K562 (cell line): ENCODE data around the gene EP300. TPM values are rescaled to one million over a fixed set of nuclear protein-coding genes. Genes with fewer than 3 reads are reported as not detected.
A peak's percentile ranks its signal among the peaks of the same experiment; 100 is the strongest.

Source experiments
- ATAC-seq: fragments of 200-7000 bp; cut with Tn5 transposase; 3 replicates; pipeline ENCODE4 v1.9.1; 2020; ENCODE audit warnings: moderate library complexity
- BruUV-seq: library from RNA; stranded (reverse); fragments of 400-500 nt; replicated peaks from 2 replicates; lab custom pipeline; 2021; lab: Mats Ljungman, UMichigan
- CTCF ChIA-PET: fragments of 300-600 bp; formaldehyde crosslinking; extraction: SDS; loops from one replicate; lab custom pipeline; 2021; ENCODE audit warnings: low intra/inter-chr PET ratio; lab: Yijun Ruan, JAX
- POLR2A ChIA-PET: fragments of 300-600, 350-650 bp; sonication (Branson Sonifier 250); formaldehyde crosslinking; extraction: SDS; loops from one replicate; lab custom pipeline; 2021; ENCODE audit warnings: antibody characterized with exemption, inconsistent platforms; lab: Yijun Ruan, JAX
- DNase-seq, 4 experiments: peaks; one replicate each; pipeline versions ENCODE4 v3.0.0 to v3.0.0-alpha.2; 2011 to 2018; ENCODE audit warnings: low spot score in 3 of 4, mixed read lengths in 3 of 4; ENCODE audit errors: extremely low read depth in 1 of 4
- FAIRE-seq: peaks from 2 replicates; lab custom pipeline; 2011; peaks lifted over from hg19 to GRCh38; lab: Jason Lieb, UNC
- H2AFZ ChIP-seq: 2 replicates; pipeline ENCODE4 v1.6.0; 2011; ENCODE audit warnings: low read depth, low read length, control low read depth, inconsistent platforms
- H3K27ac ChIP-seq: fragments of 200-600 bp; 3 replicates; pipeline ENCODE4 v1.8.0; 2011; ENCODE audit warnings: low read depth, mild to moderate bottlenecking, control low read depth, inconsistent platforms, low read length, moderate library complexity, mixed read lengths; ENCODE audit errors: extremely low read depth
- H3K27me3 ChIP-seq, 2 experiments: fragments of 300-600 bp in 1 of 2; 2 replicates in 1 of 2; 3 replicates in 1 of 2; pipeline versions ENCODE4 v1.6.0 to v1.8.0; 2011; ENCODE audit warnings: inconsistent platforms in 2 of 2, low read length in 2 of 2, mild to moderate bottlenecking in 1 of 2, mixed read lengths in 1 of 2, moderate library complexity in 1 of 2; ENCODE audit not compliant: control insufficient read depth in 2 of 2, insufficient read depth in 2 of 2
- H3K36me3 ChIP-seq: fragments of 300-600 bp; 3 replicates; pipeline ENCODE4 v1.8.0; 2011; ENCODE audit warnings: mild to moderate bottlenecking, low read length, inconsistent platforms; ENCODE audit not compliant: control insufficient read depth, insufficient read depth
- H3K4me1 ChIP-seq, 2 experiments: fragments of 200-600 bp in 1 of 2; replicated peaks in 1 of 2; 2 replicates in 1 of 2; 3 replicates in 1 of 2; pipeline versions ENCODE4 v1.5.1 to v1.8.0; 2011; ENCODE audit warnings: inconsistent platforms in 2 of 2, low read length in 2 of 2, mild to moderate bottlenecking in 1 of 2, mixed read lengths in 1 of 2, moderate library complexity in 1 of 2; ENCODE audit not compliant: control insufficient read depth in 2 of 2, insufficient read depth in 2 of 2
- H3K4me2 ChIP-seq: 2 replicates; pipeline ENCODE4 v1.6.1; 2011; ENCODE audit warnings: low read length, control low read depth, inconsistent platforms, mixed read lengths; ENCODE audit not compliant: insufficient read depth
- H3K4me3 ChIP-seq: fragments of 200-600 bp; sonication (generic), shearing (Covaris generic); 2 replicates; pipeline ENCODE4 v1.5.1; 2016; ENCODE audit warnings: control low read depth, inconsistent platforms
- H3K79me2 ChIP-seq: fragments of 200-600 bp; 3 replicates; pipeline ENCODE4 v1.8.0; 2011; ENCODE audit warnings: low read length, inconsistent platforms; ENCODE audit not compliant: control insufficient read depth, insufficient read depth
- H3K9ac ChIP-seq, 2 experiments: 2 replicates each; pipeline versions ENCODE4 v1.6.0 to v1.6.1; 2011; ENCODE audit warnings: low read depth in 2 of 2, low read length in 2 of 2, control low read depth in 1 of 2, inconsistent platforms in 1 of 2, mild to moderate bottlenecking in 1 of 2, mixed read lengths in 1 of 2; ENCODE audit not compliant: insufficient read depth in 1 of 2
- H3K9me1 ChIP-seq: one replicate; pipeline ENCODE4 v1.6.0; 2011; ENCODE audit warnings: inconsistent platforms, mild to moderate bottlenecking, low read length, moderate library complexity; ENCODE audit not compliant: control insufficient read depth, insufficient read depth
- H3K9me3 ChIP-seq: replicated peaks from 2 replicates; pipeline ENCODE4 v1.5.1; 2011; ENCODE audit warnings: low read depth, low read length, inconsistent platforms; ENCODE audit not compliant: control insufficient read depth, insufficient read depth
- H4K20me1 ChIP-seq: replicated peaks from 2 replicates; pipeline ENCODE4 v1.6.1; 2011; ENCODE audit warnings: low read length, inconsistent platforms, mixed read lengths; ENCODE audit not compliant: control insufficient read depth, insufficient read depth
- ELK3 ChIP-seq: fragments of 450-650 bp; formaldehyde crosslinking; IDR thresholded peaks from 2 replicates; pipeline ENCODE4 v1.4.0; 2020; ENCODE audit warnings: mild to moderate bottlenecking
- FOXO4 ChIP-seq: fragments of 450-650 bp; formaldehyde crosslinking; IDR thresholded peaks from 2 replicates; pipeline ENCODE4 v1.4.0; 2020; ENCODE audit warnings: mild to moderate bottlenecking, moderate library complexity
- LARP7 ChIP-seq: fragments of 450-650 bp; IDR thresholded peaks from 2 replicates; pipeline ENCODE4 v1.6.1; 2016
- MBD2 ChIP-seq: sonication (generic); IDR thresholded peaks from 2 replicates; pipeline ENCODE4 v1.6.1; 2016; ENCODE audit warnings: low read depth, borderline replicate concordance
- SP2 ChIP-seq: IDR thresholded peaks from 2 replicates; pipeline ENCODE4 v1.6.1; 2011; ENCODE audit warnings: mild to moderate bottlenecking, low read depth, low read length, moderate library complexity; ENCODE audit not compliant: poor library complexity, severe bottlenecking; ENCODE audit errors: extremely low read depth
- SRSF1 ChIP-seq: fragments of 200-400 bp; formaldehyde crosslinking; IDR thresholded peaks from 2 replicates; pipeline ENCODE4 v1.6.1; 2017; ENCODE audit warnings: mild to moderate bottlenecking, low read depth, low read length, moderate library complexity
- TAF9B ChIP-seq: fragments of 450-650 bp; IDR thresholded peaks from 2 replicates; pipeline ENCODE4 v1.6.1; 2018; ENCODE audit warnings: mild to moderate bottlenecking; ENCODE audit not compliant: partially characterized antibody
- TBP ChIP-seq: optimal IDR thresholded peaks from 2 replicates; pipeline ENCODE3; 2011; ENCODE audit warnings: low read depth, low read length, improper control_type of control experiment
- ZNF143 ChIP-seq: sonication (generic); formaldehyde crosslinking; IDR thresholded peaks from 2 replicates; pipeline ENCODE4 v1.9.0; 2022; ENCODE audit warnings: mild to moderate bottlenecking, missing genetic modification reagents
- WGBS: fragments of 100-300 bp; shearing (Covaris generic); methylation state at CpG from one replicate; pipeline ENCODE4 v1.1.6; 2016; ENCODE audit warnings: low coverage, mixed read lengths; ENCODE audit not compliant: insufficient coverage; ENCODE audit errors: missing lambda C conversion rate; 5-methylcytosine and 5-hydroxymethylcytosine counted together
- in situ Hi-C: fragments of 300-500 bp; cut with MboI; formaldehyde crosslinking; loops from 4 replicates; pipeline ENCODE4 v1.15.0; 2018; ENCODE audit warnings: inconsistent platforms, mixed read lengths
- intact Hi-C: fragments of 100-400 bp; cut with micrococcal nuclease; formaldehyde crosslinking; loops from 2 replicates; pipeline ENCODE4 v1.14.2; 2022
- polyA plus RNA-seq, 8 experiments: library from polyadenylated mRNA; depleted of rRNA in 4 of 8; stranded (reverse) in 5 of 8; unstranded in 3 of 8; fragments of >200 nt; fragmentation: Nextera tagmentation in 2 of 8; fragmentation: Illumina TruSeq in 1 of 8; extraction: Ambion mirVana in 2 of 8; extraction: Trizol in 1 of 8; gene quantifications; 2 replicates each; pipeline versions ENCODE4 v1.2.1 to v1.2.3, GENCODE V29; 2011 to 2014; ENCODE audit warnings: inconsistent platforms in 1 of 8, missing spikeins in 1 of 8
- total RNA-seq, 7 experiments: library from RNA; depleted of rRNA in 6 of 7; stranded (reverse); fragments of >200 nt in 6 of 7; fragmentation: Illumina TruSeq in 2 of 7; extraction: Trizol in 2 of 7; gene quantifications; 2 replicates each; pipeline versions ENCODE4 v1.2.1 to v1.2.3, GENCODE V29; 2011 to 2021; ENCODE audit warnings: low replicate concordance in 1 of 7

The EP300 gene
- total and polyA plus RNA-seq, 9 of the 15 experiments (the other 6 are each of a cell fraction or from before 2014, with no cell fraction given): 2.2 to 28.6 (median 10.9) TPM

- H3K4me2 ChIP-seq: no peak overlapping the region
- H3K4me3 ChIP-seq: no peak overlapping the region
- POLR2A ChIA-PET: interaction anchor here (0.9 kb wide), 1 partner anchor 7 kb away, joined by 3 read pairs; no protein-coding TSS in a partner anchor
- intact Hi-C loops (no loop called here), in situ Hi-C loops (no loop called here)
- H3K79me2 ChIP-seq: peaks cover 83% of the 10 kb centered on the region
- no peaks in the 10 kb centered on the region for H3K9me3 ChIP-seq
- no peaks in the 10 kb centered on the region for H4K20me1 ChIP-seq
- H3K27me3 ChIP-seq: no peaks in the 10 kb centered on the region
- H3K9ac ChIP-seq: no peak overlapping the region
- H3K9me1 ChIP-seq: no peaks in the 10 kb centered on the region
- FAIRE-seq (no peak), DNase-seq (no peak), ATAC-seq (no peak)
- no peak overlapping the region for H2AFZ ChIP-seq
- peaks cover 34% of the 10 kb centered on the region for H3K36me3 ChIP-seq
- BruUV-seq: TSS peak; percentile 19
- WGBS: 89% methylated on average over 9 of the region's 9 CpGs
- no peak overlapping the region for H3K27ac ChIP-seq
- CTCF ChIA-PET: no interaction called here
- no peak for TF ChIP-seq LARP7
- TF ChIP-seq TAF9B: no peak
- no peaks in the 10 kb centered on the region; a peak in 1 of 5 replicates for H3K4me1 ChIP-seq
Observed at GRCh38 chr22:41117127-41117965, 25.0 kb downstream of the EP300 start.

GRCh38 chr22:41123151-41123550 is 30.8 kb downstream of the EP300 start:
- intact Hi-C loops (no loop called here), in situ Hi-C loops (no loop called here)
- no peaks in the 10 kb centered on the region for H3K9me3 ChIP-seq
- no peak for TF ChIP-seq SP2
- TF ChIP-seq MBD2: no peak
- TF ChIP-seq TBP: no peak
- no peak for TF ChIP-seq FOXO4 (CRISPR knock-in tag)
- TF ChIP-seq ELK3 (CRISPR knock-in tag): no peak
- TF ChIP-seq ZNF143 (CRISPR knock-in tag): no peak
- TF ChIP-seq SRSF1: no peak
- no peak for FAIRE-seq
- peaks cover 46% of the 10 kb centered on the region for H3K36me3 ChIP-seq
- H3K9ac ChIP-seq: no peak overlapping the region
- 89% methylated on average over 2 of the region's 2 CpGs for WGBS
- H3K27me3 ChIP-seq: no peaks in the 10 kb centered on the region
- H3K79me2 ChIP-seq: peaks cover 49% of the 10 kb centered on the region
- H3K27ac ChIP-seq: no peak overlapping the region
- no peak for DNase-seq
- ATAC-seq: no peak
- no peaks in the 10 kb centered on the region for H4K20me1 ChIP-seq
- H2AFZ ChIP-seq: no peak overlapping the region
- no peak overlapping the region for H3K4me2 ChIP-seq
- no peak overlapping the region for H3K4me3 ChIP-seq
- BruUV-seq: no TSS peak
- no peaks in the 10 kb centered on the region for H3K4me1 ChIP-seq
- POLR2A ChIA-PET: interaction anchor here (0.6 to 0.8 kb wide), 2 partner anchors 36 to 305 kb away, joined by 3 read pairs; no protein-coding TSS in a partner anchor
- CTCF ChIA-PET: no interaction called here
- H3K9me1 ChIP-seq: no peaks in the 10 kb centered on the region
